GM12874 (cell line): Measurements from ENCODE around the gene NOSTRIN.

Experiments
- CTCF ChIP-seq: IDR thresholded peaks from 2 replicates; pipeline ENCODE4 v1.5.1; 2011; ENCODE audit warnings: low read depth, mild to moderate bottlenecking, control low read depth, low read length, moderate library complexity; ENCODE audit not compliant: insufficient read depth

Gene NOSTRIN

DNA sequence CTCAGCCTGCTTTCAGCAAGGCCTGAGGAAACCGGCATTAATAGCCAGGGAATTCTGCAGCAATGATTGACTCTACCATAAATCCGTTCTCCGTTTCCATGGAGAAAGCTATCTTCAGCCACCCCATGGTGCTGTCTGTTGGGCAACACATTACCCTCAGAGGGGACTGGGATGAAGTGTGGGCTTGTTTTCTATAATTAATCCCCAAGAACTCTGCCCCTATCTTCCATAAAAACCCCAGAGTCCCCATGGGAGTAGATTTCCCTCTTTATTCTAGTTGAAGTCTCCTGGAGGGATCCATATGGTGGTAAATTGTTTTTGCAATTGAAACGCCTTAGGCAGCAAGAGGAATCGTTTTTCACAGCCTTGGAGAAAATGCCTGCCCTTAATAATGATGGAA, 107.9 kb downstream of the NOSTRIN start:
- no peak for TF ChIP-seq CTCF

GRCh38 chr2:168912466-168912865, 110.0 kb downstream of the NOSTRIN start:
- no peak for TF ChIP-seq CTCF

DNA sequence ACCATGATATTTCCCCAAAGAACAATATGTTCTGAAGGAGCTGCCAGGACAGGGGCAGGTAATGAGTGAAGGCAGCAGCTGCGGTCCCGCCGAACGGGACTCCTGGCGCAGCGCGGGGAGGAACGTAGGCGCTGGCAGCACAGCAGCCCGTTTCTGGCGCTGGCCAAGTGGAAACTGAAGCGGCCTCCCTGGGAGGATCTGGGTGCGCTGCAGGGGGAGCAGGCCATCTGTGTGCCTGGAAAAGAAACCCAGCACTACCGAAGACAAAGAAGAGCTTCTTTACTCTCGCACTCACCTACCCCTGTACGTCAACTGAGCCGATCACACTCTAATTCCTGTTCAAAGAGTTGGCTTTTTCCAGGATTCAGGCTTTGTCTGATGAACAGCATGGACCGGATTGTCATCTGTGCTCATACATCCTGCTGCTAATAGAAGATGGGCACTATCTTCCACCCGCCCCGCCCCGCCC, 110.5 kb downstream of the NOSTRIN start:
- no peak for TF ChIP-seq CTCF

DNA sequence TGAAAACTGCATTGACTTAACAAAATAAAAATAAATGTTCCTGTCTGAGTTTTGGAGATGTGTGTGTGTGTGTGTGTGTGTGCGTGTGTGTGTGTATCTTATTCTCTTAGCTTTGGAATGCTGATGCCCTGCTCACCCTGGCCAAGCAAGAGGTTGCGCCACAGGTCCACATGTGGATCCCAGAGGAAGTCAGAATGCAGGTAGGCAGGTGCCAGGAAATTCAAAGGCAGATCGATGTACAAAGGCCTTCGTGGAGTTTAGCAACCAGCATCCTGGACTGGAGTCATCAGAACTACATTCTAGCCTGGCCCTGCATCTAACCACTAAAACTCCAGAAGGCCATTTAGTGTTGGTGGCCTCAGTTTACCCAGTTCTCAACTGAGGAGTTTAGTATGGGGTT, 111.1 kb downstream of the NOSTRIN start:
- TF ChIP-seq CTCF: no peak
